SK-N-SH treated with all-trans-retinoic acid at 6 μM for 48 hours (cell line): Measurements from ENCODE around the gene MATCAP1.

Source experiments
- ARNTL ChIP-seq: fragments of 450-650 bp; formaldehyde crosslinking; IDR thresholded peaks from 2 replicates; pipeline ENCODE4 v1.5.0; 2020; ENCODE audit warnings: low read depth, mild to moderate bottlenecking, moderate library complexity, borderline replicate concordance
- CSDC2 ChIP-seq: fragments of 250-450 bp; sonication (Bioruptor Pico); IDR thresholded peaks from 2 replicates; pipeline ENCODE4 v1.5.0; 2020; ENCODE audit warnings: mild to moderate bottlenecking, moderate library complexity
- OSR1 ChIP-seq: fragments of 250-450 bp; sonication (Bioruptor Pico); IDR thresholded peaks from 2 replicates; pipeline ENCODE4 v1.8.0; 2022; ENCODE audit warnings: moderate library complexity, mild to moderate bottlenecking, inconsistent platforms
- PATZ1 ChIP-seq: fragments of 250-450 bp; sonication (Bioruptor Pico); IDR thresholded peaks from 2 replicates; pipeline ENCODE4 v1.8.0; 2020; ENCODE audit warnings: mild to moderate bottlenecking, moderate library complexity, borderline replicate concordance
- PPARA ChIP-seq: fragments of 250-450 bp; sonication (Bioruptor Pico); IDR thresholded peaks from 2 replicates; pipeline ENCODE4 v1.5.0; 2020; ENCODE audit warnings: mild to moderate bottlenecking, borderline replicate concordance
- RARB ChIP-seq: fragments of 250-450 bp; sonication (Bioruptor Pico); IDR thresholded peaks from 2 replicates; pipeline ENCODE4 v1.8.0; 2021; ENCODE audit warnings: mild to moderate bottlenecking, moderate library complexity
- TSHZ2 ChIP-seq: fragments of 250-450 bp; sonication (Bioruptor Pico); IDR thresholded peaks from 2 replicates; pipeline ENCODE4 v1.5.0; 2020; ENCODE audit warnings: mild to moderate bottlenecking, moderate library complexity
- ZFP3 ChIP-seq: fragments of 250-450 bp; sonication (Bioruptor Pico); IDR thresholded peaks from 2 replicates; pipeline ENCODE4 v1.5.0; 2020; ENCODE audit warnings: mild to moderate bottlenecking, moderate library complexity
- ZFP30 ChIP-seq: fragments of 450-650 bp; formaldehyde crosslinking; IDR thresholded peaks from 2 replicates; pipeline ENCODE4 v1.5.0; 2022; ENCODE audit warnings: mild to moderate bottlenecking, moderate library complexity

GRCh38 chr16:67144943-67145342, 38.8 kb downstream of the MATCAP1 start:
- TF ChIP-seq CSDC2 (CRISPR knock-in tag) (no peak), TSHZ2 (CRISPR knock-in tag) (no peak), ARNTL (CRISPR knock-in tag) (no peak), ZFP30 (no peak), PATZ1 (CRISPR knock-in tag) (no peak), PPARA (CRISPR knock-in tag) (no peak), RARB (CRISPR knock-in tag) (no peak), OSR1 (CRISPR knock-in tag) (no peak), ZFP3 (CRISPR knock-in tag) (no peak)
